SK-N-SH treated with all-trans-retinoic acid at 6 μM for 48 hours (cell line): ENCODE measurements around the gene WFS1.

Experiments used
- ARNTL ChIP-seq: fragments of 450-650 bp; formaldehyde crosslinking; IDR thresholded peaks from 2 replicates; pipeline ENCODE4 v1.5.0; 2020; ENCODE audit warnings: low read depth, mild to moderate bottlenecking, moderate library complexity, borderline replicate concordance
- ISL1 ChIP-seq: fragments of 250-450 bp; sonication (Bioruptor Pico); IDR thresholded peaks from 2 replicates; pipeline ENCODE4 v2.1.2; 2022; ENCODE audit warnings: mild to moderate bottlenecking, moderate library complexity
- PATZ1 ChIP-seq: fragments of 250-450 bp; sonication (Bioruptor Pico); IDR thresholded peaks from 2 replicates; pipeline ENCODE4 v1.8.0; 2020; ENCODE audit warnings: mild to moderate bottlenecking, moderate library complexity, borderline replicate concordance
- SNAI2 ChIP-seq: fragments of 250-450 bp; sonication (Bioruptor Pico); IDR thresholded peaks from 2 replicates; pipeline ENCODE4 v1.5.0; 2020; ENCODE audit warnings: mild to moderate bottlenecking, moderate library complexity
- TCF4 ChIP-seq: fragments of 250-450 bp; sonication (Bioruptor Pico); IDR thresholded peaks from 2 replicates; pipeline ENCODE4 v1.8.0; 2021; ENCODE audit warnings: mild to moderate bottlenecking, moderate library complexity, borderline replicate concordance

GRCh38 chr4:6225469-6225868 is 44.2 kb upstream of the WFS1 start:
- no peak for TF ChIP-seq ISL1 (CRISPR knock-in tag)
- no peak for TF ChIP-seq SNAI2
- no peak for TF ChIP-seq TCF4 (CRISPR knock-in tag)
- TF ChIP-seq PATZ1 (CRISPR knock-in tag) = no peak
- no peak for TF ChIP-seq ARNTL
